ENCODE results near the gene ZNF841.

Gene ZNF841

DNA sequence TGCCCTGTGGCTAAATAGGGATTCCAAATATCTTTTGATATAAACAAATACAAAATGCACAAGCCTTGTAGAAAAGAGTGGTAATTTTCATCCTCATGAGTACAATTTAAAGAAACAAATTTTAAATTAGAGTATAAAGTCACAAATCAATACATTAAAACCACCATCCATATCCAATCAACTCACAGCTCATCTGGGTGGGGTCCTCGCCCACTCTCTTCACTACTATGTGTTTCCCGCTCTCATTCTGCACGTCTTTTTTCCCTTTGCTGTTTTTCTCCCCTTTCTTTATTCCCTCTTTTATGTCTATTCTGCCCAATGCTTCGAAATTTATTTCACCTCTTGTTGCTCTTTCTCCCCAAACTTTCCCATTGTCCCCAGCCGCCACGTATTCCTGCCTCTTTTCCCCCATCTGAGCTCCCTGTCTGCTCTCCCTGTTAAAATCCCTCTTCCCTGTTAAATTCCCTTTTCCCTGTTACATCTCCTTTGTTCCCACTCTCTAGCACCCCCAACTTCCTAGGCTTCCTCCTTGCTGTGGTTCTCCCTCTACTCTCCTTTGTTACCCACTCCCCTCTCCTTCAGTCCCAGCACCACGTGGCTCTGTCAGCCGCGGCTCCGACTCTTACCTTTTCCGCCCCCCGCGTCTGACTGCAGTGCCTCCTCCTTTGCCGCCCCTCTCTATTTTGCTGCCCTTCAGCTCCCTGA, 42.9 kb upstream of the ZNF841 start:
- H3K4me1 ChIP-seq (ENCODE audit: insufficient read depth, insufficient read length), result no peaks in the 10 kb centered on the region
- H3K4me3 ChIP-seq (ENCODE audit: insufficient read length, low read depth), result peak overlapping the region; percentile 54
- TF ChIP-seq SUZ12 (IDR thresholded peaks at IDR 0.05; ENCODE audit: extremely low read depth, insufficient read depth, insufficient read length) (no peak), YY1 (IDR thresholded peaks at IDR 0.05; ENCODE audit: insufficient read depth, insufficient read length) (no peak), ZNF274 (IDR thresholded peaks at IDR 0.05; ENCODE audit: low read depth, low read length) (no peak)
- H3K9ac ChIP-seq (ENCODE audit: insufficient read length, low read depth), result peak overlapping the region; percentile 83
- peak; percentile 28 for DNase-seq (ENCODE audit: low read depth, low spot score)
- H3K27me3 ChIP-seq (ENCODE audit: insufficient read depth, insufficient read length), result no peaks in the 10 kb centered on the region
- peaks cover 27% of the 10 kb centered on the region; the same call in 1 of the 2 replicates for H3K9me3 ChIP-seq (ENCODE audit: insufficient read depth, low read length)
- peaks cover 25% of the 10 kb centered on the region for H3K36me3 ChIP-seq (ENCODE audit: insufficient read depth, insufficient read length, low read length)

DNA sequence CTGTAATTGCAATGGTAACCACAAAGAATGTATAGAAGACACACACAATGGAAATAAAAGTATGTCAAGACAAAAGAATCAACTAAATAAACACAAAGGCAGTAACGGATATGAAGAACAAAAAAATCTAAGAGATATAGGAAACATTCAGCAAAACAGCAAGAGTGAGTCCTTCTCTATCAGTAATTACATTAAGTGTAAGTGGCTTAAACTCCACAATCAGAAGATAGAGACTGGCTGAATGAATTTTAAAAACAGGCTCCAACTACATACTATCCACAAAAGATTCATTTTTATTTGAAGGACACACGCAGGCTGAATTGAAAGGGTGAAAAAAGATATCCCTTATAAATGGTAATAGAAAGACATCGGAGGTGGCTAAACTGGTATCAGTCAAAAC, 24.7 kb upstream of the ZNF841 start:
- H3K9ac ChIP-seq (ENCODE audit: insufficient read length, low read depth), result no peak overlapping the region
- H3K27me3 ChIP-seq (ENCODE audit: insufficient read depth, insufficient read length), result no peaks in the 10 kb centered on the region
- TF ChIP-seq ZNF274 (IDR thresholded peaks at IDR 0.05; ENCODE audit: low read depth, low read length) (no peak), YY1 (IDR thresholded peaks at IDR 0.05; ENCODE audit: insufficient read depth, insufficient read length) (no peak), SUZ12 (IDR thresholded peaks at IDR 0.05; ENCODE audit: extremely low read depth, insufficient read depth, insufficient read length) (no peak)
- H3K36me3 ChIP-seq (ENCODE audit: insufficient read depth, insufficient read length, low read length), result peaks cover 70% of the 10 kb centered on the region
- H3K9me3 ChIP-seq (ENCODE audit: insufficient read depth, low read length), result peaks cover 97% of the 10 kb centered on the region
- no peak overlapping the region for H3K4me3 ChIP-seq (ENCODE audit: insufficient read length, low read depth)
- no peak for DNase-seq (ENCODE audit: low read depth, low spot score)
- no peaks in the 10 kb centered on the region for H3K4me1 ChIP-seq (ENCODE audit: insufficient read depth, insufficient read length)

DNA sequence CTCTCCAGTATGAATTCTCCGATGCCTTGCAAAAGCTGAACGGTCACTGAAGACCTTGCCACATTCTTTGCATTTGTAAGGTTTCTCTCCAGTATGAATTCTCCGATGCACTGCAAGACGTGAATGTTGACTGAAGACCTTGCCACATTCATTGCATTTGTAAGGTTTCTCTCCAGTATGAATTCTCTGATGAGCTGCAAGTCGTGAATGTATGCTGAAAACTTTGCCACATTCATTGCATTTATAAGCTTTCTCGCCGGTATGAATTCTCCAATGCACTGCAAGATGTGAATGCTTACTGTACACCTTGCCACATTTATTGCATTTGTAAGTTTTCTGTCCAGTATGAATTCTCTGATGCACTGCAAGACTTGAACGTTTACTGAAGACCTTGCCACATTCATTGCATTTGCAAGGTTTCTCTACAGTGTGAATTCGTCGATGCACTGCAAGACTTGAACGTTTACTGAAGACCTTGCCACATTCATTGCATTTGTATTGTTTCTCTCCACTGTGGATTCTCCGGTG, 20.0 kb upstream of the ZNF841 start:
- no peak for TF ChIP-seq SUZ12 (IDR thresholded peaks at IDR 0.05; ENCODE audit: extremely low read depth, insufficient read depth, insufficient read length)
- peak; percentile 99 for TF ChIP-seq ZNF274 (IDR thresholded peaks at IDR 0.05; ENCODE audit: low read depth, low read length)
- H3K9ac ChIP-seq (ENCODE audit: insufficient read length, low read depth), result no peak overlapping the region
- H3K4me1 ChIP-seq (ENCODE audit: insufficient read depth, insufficient read length), result no peaks in the 10 kb centered on the region
- H3K9me3 ChIP-seq (ENCODE audit: insufficient read depth, low read length), result peaks cover 100% of the 10 kb centered on the region
- no peak overlapping the region for H3K4me3 ChIP-seq (ENCODE audit: insufficient read length, low read depth)
- peaks cover 50% of the 10 kb centered on the region for H3K36me3 ChIP-seq (ENCODE audit: insufficient read depth, insufficient read length, low read length)
- H3K27me3 ChIP-seq (ENCODE audit: insufficient read depth, insufficient read length), result no peaks in the 10 kb centered on the region
- DNase-seq (ENCODE audit: low read depth, low spot score), result no peak

DNA sequence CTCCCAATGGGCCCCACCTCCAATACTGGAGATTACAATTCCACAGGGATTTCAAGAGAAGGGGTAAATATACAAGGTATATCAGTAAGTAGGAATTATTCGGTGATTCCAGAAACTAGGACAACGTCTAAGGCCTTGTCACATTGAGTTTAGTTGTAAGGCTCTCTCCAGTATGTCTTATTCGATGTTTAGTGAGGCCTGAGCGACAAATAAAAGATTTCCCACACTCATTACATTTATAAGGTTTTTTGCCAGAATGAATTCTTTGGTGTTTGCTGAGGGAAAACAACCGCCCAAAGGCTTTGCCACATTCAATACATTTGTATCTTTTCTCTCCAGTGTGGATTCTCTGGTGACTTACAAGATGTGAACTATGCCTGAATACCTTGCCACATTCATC, 19.1 kb upstream of the ZNF841 start:
- TF ChIP-seq SUZ12 (IDR thresholded peaks at IDR 0.05; ENCODE audit: extremely low read depth, insufficient read depth, insufficient read length) (no peak), YY1 (IDR thresholded peaks at IDR 0.05; ENCODE audit: insufficient read depth, insufficient read length) (no peak)
- Histone ChIP-seq H3K9me3 (ENCODE audit: insufficient read depth, low read length) (peaks cover 100% of the 10 kb centered on the region), H3K9ac (ENCODE audit: insufficient read length, low read depth) (no peak overlapping the region), H3K36me3 (ENCODE audit: insufficient read depth, insufficient read length, low read length) (peaks cover 49% of the 10 kb centered on the region), H3K27me3 (ENCODE audit: insufficient read depth, insufficient read length) (no peaks in the 10 kb centered on the region), H3K4me3 (ENCODE audit: insufficient read length, low read depth) (no peak overlapping the region), H3K4me1 (ENCODE audit: insufficient read depth, insufficient read length) (no peaks in the 10 kb centered on the region)
- no peak for DNase-seq (ENCODE audit: low read depth, low spot score)

DNA sequence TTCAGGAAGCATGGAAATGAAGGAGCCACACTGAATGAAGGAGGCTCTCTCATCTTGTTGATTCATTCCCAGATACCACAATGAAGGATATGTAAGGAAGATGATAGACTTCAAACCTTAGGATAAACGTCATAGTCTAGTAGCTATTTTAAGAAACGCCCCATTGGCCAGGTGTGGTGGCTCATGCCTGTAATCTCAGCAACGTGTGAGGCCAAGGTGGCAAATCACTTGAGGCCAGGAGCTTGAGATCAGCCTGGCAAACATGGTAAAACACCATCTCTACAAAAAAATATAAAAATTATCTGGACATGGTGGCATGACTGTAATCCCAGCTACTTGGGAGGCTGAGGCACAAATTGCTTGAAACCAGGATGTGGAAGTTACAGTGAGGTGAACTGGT, 17.1 kb upstream of the ZNF841 start:
- Histone ChIP-seq H3K9me3 (ENCODE audit: insufficient read depth, low read length) (peaks cover 98% of the 10 kb centered on the region), H3K27me3 (ENCODE audit: insufficient read depth, insufficient read length) (no peaks in the 10 kb centered on the region), H3K9ac (ENCODE audit: insufficient read length, low read depth) (no peak overlapping the region), H3K4me3 (ENCODE audit: insufficient read length, low read depth) (no peak overlapping the region), H3K4me1 (ENCODE audit: insufficient read depth, insufficient read length) (no peaks in the 10 kb centered on the region), H3K36me3 (ENCODE audit: insufficient read depth, insufficient read length, low read length) (peaks cover 30% of the 10 kb centered on the region)
- no peak for TF ChIP-seq ZNF274 (IDR thresholded peaks at IDR 0.05; ENCODE audit: low read depth, low read length)
- TF ChIP-seq SUZ12 (IDR thresholded peaks at IDR 0.05; ENCODE audit: extremely low read depth, insufficient read depth, insufficient read length), result no peak
- no peak for TF ChIP-seq YY1 (IDR thresholded peaks at IDR 0.05; ENCODE audit: insufficient read depth, insufficient read length)
- DNase-seq (ENCODE audit: low read depth, low spot score), result no peak

DNA sequence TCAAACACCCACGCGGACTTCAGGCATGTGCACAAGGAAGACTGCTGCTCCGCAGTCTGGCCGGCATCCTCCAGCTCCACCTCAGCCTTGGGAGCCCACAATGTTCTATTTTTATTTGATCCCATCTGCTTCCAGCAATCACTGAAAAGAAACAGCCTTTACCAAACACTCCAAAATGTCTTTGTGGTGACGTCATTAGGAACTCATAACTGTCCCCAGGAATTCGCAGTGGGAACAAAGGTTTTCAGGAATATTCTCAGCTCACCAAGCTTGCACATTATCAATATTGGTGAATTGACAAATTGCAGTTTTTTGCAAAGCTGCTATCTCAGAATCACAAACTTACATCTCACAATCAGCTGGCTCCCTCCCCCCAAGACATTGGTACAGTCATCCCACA, 15.2 kb upstream of the ZNF841 start:
- H3K27me3 ChIP-seq (ENCODE audit: insufficient read depth, insufficient read length), result no peaks in the 10 kb centered on the region
- no peak for DNase-seq (ENCODE audit: low read depth, low spot score)
- no peak overlapping the region for H3K4me3 ChIP-seq (ENCODE audit: insufficient read length, low read depth)
- TF ChIP-seq SUZ12 (IDR thresholded peaks at IDR 0.05; ENCODE audit: extremely low read depth, insufficient read depth, insufficient read length), result no peak
- no peak for TF ChIP-seq ZNF274 (IDR thresholded peaks at IDR 0.05; ENCODE audit: low read depth, low read length)
- no peak for TF ChIP-seq YY1 (IDR thresholded peaks at IDR 0.05; ENCODE audit: insufficient read depth, insufficient read length)
- no peak overlapping the region for H3K9ac ChIP-seq (ENCODE audit: insufficient read length, low read depth)
- peaks cover 14% of the 10 kb centered on the region for H3K36me3 ChIP-seq (ENCODE audit: insufficient read depth, insufficient read length, low read length)
- no peaks in the 10 kb centered on the region for H3K4me1 ChIP-seq (ENCODE audit: insufficient read depth, insufficient read length)
- peaks cover 86% of the 10 kb centered on the region for H3K9me3 ChIP-seq (ENCODE audit: insufficient read depth, low read length)

DNA sequence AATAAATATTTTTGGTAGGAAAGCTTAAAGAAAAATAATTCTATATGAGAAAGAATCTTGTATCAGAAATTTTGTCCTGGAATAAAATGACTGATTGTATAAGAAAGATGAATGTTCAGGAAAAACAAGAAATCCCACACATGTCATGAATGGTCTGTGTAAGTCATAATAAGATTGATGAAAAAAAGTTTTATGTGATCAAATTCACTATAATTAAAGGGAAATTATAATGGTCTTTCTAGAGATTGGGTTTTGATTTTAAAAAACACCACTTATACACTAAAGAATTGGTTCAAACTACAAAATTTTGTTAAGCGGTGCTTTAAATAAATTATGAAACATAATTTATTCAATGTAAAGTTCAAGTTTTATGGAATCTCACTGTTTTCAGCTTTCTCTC, 7.2 kb upstream of the ZNF841 start:
- H3K4me1 ChIP-seq (ENCODE audit: insufficient read depth, insufficient read length), result no peaks in the 10 kb centered on the region
- no peak overlapping the region for H3K9ac ChIP-seq (ENCODE audit: insufficient read length, low read depth)
- no peak for DNase-seq (ENCODE audit: low read depth, low spot score)
- H3K4me3 ChIP-seq (ENCODE audit: insufficient read length, low read depth), result no peak overlapping the region
- peaks cover 56% of the 10 kb centered on the region for H3K9me3 ChIP-seq (ENCODE audit: insufficient read depth, low read length)
- no peaks in the 10 kb centered on the region for H3K27me3 ChIP-seq (ENCODE audit: insufficient read depth, insufficient read length)
- TF ChIP-seq SUZ12 (IDR thresholded peaks at IDR 0.05; ENCODE audit: extremely low read depth, insufficient read depth, insufficient read length) (no peak), ZNF274 (IDR thresholded peaks at IDR 0.05; ENCODE audit: low read depth, low read length) (no peak), YY1 (IDR thresholded peaks at IDR 0.05; ENCODE audit: insufficient read depth, insufficient read length) (no peak)
- no peaks in the 10 kb centered on the region for H3K36me3 ChIP-seq (ENCODE audit: insufficient read depth, insufficient read length, low read length)

All from NT2/D1 (cell line).